Measurements from ENCODE around the gene FITM1.
A peak's percentile ranks its signal among the peaks of the same experiment; 100 is the strongest.

FITM1 gene

GRCh38 chr14:24130380-24130716, at the start of gene FITM1:
FITM1 (plus strand) TSS chr14:24130659; CDS start chr14:24131564, 905 bp downstream.
- no peak for DNase-seq

DNA sequence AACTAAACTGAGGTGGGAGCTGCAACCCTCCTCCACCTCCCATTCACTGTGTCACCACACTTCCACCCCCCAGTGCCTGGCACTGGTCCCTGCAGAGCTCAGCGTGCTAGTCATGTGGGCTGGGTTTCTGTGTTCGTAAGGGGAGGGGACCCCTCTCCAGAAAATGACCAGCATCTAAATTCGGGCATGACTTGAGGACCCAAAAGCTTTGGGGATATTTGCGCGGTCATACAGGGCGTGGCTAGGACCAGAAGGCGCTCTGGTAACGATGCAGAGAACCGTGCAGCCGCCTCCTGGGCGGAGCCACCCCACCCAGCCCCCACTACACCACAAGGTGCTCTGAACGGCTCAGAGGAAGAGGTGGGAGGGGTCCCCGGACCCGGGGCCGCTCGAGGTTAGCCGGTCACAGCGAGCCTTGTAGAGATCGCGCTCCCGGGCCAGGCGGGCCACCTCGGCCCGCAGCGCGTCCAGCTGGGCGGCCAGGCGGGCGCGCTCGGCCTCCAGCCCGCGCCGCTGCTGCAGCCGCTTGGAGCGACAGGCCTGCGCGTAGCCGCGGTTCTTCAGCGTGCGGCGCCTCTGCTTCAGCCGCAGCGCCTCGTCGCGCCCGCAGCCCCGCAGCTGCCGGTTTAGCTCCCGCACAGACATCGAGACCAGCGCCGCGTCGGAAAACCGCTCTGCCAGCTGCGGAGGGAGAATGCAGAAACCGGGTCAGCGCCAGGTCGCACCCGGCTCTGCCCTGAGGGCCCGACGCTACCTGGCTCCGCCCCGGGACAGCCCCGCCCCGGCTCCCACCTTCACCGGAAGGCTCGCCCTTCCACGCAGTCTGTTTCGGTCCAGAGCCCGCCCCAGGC, 49.3 kb upstream of the FITM1 start:
- DNase-seq: peak; percentile 80

DNA sequence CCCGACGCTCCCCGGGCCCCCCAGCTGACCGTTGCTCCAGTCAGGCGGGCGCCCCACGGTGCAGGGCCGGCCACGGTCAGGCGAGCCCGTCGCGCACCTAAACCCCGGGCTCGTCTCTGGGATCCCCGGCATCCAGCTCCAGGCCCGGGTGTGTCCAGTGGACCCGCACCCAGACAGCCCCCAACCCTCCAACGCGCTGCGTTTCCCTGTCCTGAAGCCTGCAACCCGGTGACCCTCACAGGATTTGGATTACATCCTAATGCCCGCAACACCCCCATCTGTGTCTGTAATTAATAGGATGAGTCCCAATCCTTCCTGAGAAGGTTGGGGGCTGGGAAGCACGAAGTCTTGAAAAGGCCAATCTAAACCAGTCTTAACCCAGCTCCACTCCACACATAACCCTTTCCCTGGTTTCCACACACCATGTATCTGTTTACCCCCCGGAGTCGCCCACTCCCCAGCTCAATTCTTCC, 48.7 kb upstream of the FITM1 start:
- DNase-seq: no peak

DNA sequence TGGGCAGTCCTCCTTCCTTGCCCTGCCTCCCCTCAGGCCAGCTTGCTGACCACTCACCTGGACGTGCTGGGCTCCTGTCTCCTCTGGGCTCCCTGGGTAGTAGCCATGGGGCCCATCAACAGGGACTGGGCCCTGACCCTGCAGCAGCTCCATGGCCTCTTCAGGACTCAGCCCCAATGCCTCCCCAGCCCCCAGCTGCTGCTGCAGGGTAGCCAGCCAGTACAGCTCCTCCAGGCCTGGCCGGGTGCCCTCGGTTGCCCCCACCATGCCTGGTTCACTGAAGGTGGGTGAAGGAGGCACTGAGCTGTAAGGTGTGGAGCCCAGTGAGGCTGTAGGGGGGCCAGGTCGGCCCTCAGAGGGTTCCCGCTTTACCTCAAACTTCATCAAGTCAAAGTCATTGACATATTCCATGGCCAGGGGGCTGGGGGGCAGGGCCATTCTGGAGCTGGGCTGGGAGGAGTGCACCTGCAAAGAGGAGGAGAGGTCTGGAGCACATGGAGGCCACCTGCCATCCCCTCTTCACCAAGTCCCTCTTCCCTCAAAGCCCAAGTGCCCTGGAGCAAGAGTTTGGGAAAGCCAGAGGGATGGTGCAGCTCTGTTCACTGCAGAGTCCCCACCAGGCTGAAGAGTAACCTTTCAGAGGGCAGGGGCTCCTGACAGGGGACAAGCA, 47.9 kb upstream of the FITM1 start:
- DNase-seq: no peak

DNA sequence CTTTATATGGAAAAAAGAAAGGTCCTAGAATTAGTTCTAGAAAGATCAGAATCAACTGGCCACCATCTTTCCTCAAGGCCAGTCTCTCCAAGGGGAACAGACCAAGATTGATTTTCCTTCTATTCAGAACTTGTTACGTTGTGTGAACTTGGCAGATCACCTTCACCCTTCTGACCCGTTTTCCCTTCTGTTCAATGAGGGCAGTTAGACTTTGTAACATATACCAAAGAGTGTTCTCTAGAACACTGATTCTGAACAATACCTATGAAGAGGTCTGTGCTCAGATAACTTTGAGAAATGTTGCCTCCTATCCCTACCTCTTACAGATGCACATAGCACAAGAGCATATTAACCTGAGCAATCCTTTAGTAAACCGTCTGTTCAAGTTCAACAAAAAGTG, 47.0 kb upstream of the FITM1 start:
- no peak for DNase-seq

DNA sequence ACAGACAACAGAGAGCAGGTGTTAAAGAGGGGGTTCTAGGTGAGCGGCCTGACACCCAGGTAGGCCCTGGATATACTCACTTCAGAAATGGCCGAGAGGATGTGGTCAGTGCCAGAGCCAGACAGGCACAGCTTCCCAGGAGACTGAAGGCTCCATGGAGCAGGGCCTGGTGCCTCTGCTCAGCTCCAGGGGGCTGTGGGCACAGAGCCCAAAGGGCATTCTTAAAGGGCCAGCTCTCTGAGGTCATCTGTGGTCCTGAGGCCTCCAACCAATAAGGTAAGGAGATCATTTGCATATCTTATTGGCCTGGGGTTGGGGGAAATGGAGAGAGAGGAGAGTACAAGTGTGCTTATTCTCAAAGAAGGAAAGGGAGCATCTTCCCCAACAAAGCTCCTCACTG, 46.0 kb upstream of the FITM1 start:
- DNase-seq: no peak

DNA sequence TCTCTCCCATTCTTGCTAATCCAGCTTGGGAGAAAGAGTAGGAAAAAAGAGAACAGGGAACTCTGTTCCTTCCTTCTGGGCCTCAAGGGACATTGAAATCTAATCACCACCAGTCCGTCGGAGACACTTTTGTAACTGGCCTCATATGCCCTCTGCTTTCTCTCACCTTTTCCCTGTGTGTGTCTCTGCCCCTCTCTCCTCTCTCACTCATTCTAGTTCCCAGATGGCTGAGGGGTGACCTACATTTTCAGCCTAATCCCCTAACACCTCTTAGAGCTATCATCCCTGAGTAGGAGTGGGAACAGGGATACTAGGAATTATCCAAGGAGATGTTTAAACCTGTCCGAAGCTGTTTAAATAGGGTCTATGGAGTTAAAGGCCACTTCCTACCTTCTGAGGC, 45.2 kb upstream of the FITM1 start:
- DNase-seq: no peak

- no peak for DNase-seq
Observed at GRCh38 chr14:24086193-24086955, 44.1 kb upstream of the FITM1 start.

GRCh38 chr14:24087004-24087403, 43.5 kb upstream of the FITM1 start:
- no peak for DNase-seq

DNA sequence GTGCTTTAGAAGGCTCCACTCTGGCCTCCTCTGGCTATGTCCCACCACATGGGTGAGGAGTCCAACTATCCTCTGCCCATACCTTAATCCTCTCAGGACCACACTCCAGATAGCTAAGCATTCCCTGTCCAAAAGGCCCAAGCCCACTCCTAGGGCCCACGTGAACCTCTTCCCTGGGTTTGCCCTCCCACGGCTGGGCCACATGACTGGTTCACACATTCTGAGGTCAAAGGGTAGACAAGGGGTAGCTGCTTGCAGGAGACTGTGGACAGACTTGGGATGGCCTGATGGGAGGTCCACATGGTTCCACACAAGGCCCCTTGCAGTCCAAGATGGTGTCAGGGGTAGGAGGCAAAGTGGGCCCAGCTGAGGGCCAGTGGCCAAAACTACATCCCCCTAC, 42.4 kb upstream of the FITM1 start:
- DNase-seq: no peak

DNA sequence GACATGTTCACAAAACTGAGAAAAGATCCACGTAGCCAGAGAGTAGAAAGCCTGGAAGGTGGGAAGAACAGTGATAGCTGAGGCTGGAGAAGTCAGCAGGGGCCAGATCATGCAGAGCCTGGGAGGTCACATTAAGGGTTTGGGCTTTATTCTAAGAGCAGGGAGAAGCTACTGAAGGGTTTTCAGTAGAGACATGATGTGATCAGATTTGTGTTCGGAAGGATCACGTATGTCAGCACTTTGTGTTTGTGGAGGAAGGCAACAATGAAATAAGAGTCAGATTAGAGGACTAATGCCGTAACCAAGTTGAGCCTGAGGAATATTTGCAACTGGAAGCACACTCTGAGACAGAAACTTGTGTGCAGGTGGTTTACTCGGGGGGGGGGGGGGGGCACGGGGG, 40.6 kb upstream of the FITM1 start:
- no peak for DNase-seq

DNA sequence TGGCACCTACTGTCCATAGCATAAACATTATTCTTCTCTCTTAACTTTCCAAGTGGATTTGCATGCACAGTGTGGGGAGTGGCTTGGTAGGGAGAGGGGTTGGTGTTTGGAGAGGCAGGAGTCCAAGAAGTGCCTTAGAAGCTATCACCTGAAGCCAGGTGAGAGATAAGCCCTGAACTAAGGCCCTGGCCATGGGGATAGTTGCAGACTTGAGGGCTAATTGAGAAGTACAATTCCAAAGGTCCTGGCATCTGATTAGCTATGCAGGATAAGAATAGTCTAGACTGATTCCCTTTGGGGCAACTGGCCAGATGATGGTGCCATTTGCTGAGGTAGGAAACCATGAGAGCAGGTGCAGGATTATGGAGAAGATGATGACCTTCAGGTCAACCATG, 38.4 kb upstream of the FITM1 start:
- no peak for DNase-seq

GRCh38 chr14:24092505-24093206, 37.8 kb upstream of the FITM1 start:
- DNase-seq: no peak

DNA sequence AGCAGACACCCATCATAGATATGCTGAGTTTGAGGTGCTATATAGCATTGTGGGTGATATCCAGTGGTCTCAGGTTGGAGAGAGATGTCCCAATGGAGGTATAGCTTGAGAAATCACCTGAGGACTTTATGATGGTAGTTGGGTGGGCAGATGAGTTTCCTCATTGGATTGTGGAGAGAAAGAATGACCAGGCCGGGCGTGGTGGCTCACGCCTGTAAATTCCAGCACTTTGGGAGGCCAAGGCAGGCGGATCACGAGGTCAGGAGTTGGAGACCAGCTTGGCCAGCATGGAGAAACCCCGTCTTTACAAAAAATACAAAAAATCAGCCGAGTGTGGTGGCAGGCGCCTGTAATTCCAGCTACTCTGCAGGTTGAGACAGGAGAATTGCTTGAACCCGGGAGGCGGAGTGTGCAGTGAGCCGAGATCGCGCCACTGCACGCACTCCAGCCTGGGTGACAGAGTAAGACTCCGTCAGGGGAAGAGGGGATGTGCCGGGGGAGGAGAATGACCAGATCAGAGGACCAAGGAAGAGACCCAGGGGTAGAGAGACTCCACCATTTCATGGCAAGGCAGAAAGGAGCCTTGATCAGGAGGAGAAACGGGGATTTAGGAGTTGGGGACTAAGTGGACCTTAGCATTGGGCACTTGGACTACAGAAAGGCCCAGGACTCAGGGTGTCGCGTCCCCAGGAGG, 37.1 kb upstream of the FITM1 start:
- no peak for DNase-seq

- DNase-seq: peak; percentile 93
Observed at GRCh38 chr14:24093901-24094840, 36.3 kb upstream of the FITM1 start, which contains the start of gene PCK2. PCK2 (plus strand) TSS chr14:24094311; CDS start chr14:24094406, 95 bp downstream.

- DNase-seq: peak; percentile 40
Observed at GRCh38 chr14:24094841-24095270, 35.6 kb upstream of the FITM1 start.

DNA sequence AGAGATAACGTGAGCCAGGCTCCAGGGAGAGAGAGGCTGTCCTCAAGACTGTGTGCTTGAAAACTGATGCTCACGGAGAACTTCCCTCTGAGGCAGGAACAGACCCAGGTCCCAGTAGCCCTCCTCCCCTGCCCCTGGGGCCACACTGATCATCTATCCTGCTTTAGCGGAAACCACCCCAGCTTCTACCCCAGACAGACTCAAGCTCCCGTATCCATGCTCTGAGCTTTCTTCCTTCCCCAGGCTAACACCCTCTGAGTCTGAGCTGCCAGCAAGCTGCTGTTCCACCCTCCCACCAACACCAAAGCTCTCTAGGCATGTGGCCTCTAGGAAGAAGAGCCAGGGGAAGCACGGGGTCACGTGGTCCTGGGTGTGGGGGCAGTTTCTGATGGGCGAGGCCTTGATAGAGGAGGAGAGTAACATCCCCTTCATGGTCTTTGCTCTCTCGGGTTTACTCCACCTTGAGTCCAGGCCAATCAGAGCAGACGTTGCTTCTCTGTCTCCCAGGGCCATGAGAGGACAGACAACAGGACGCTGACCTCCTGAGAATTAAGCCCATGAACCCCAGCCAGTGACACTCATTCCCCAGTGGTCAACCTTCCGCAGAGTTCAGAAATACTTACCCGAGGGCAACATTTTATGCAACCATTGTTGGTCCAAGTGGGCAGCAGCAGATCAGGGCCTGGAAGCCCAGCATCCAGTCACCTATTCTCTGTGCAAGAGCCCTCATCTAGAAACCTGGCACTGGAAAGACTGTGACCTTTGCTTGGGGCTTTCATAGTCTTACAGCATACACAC, 35.0 kb upstream of the FITM1 start:
- peak; percentile 81 for DNase-seq

DNA sequence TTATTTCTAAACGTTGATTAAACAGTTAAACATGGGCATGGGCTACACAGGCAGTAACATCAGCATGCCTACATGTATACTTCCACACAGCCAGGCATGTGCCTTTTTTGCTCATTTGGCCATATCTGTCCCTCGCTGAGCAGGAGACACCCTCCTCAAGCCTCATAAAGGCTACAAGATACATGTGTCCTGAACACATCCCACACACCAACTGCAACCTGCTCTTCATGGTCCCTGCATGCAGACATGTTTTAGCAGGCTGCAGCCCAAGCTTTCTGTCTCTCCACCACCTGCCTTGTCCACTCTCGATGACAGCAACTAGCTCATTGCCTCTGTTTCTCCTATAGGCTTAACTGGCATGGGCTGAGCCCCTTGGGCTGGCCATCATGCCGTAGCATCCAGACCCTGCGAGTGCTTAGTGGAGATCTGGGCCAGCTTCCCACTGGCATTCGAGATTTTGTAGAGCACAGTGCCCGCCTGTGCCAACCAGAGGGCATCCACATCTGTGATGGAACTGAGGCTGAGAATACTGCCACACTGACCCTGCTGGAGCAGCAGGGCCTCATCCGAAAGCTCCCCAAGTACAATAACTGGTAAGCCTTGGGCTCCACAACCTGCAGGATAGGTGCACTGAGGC, 33.8 kb upstream of the FITM1 start:
- no peak for DNase-seq

- no peak for DNase-seq
Observed at GRCh38 chr14:24098229-24098926, 32.1 kb upstream of the FITM1 start.

Measured in stimulated activated CD8-positive, alpha-beta memory T cell treated with anti-CD3 and anti-CD28 coated beads, Interleukin-4, amount 100 ng/mL, for 48 hours (primary cell).